H1 (cell line): Measurements from ENCODE around the gene ABCA5. TPM values are rescaled to one million over a fixed set of nuclear protein-coding genes. Genes with fewer than 3 reads are reported as not detected.

ENCODE experiments used
- CTCF ChIA-PET: fragments of 300-600 bp; sonication (Branson Sonifier 250); formaldehyde crosslinking; loops from one replicate; lab custom pipeline; 2021; ENCODE audit not compliant: partially characterized antibody; lab: Charles Lee
- POLR2A ChIA-PET: fragments of 300-600 bp; sonication (Branson Sonifier 250); formaldehyde crosslinking; loops from one replicate; lab custom pipeline; 2021; ENCODE audit warnings: inconsistent platforms; ENCODE audit not compliant: partially characterized antibody; lab: Charles Lee
- DNase-seq, 2 experiments: peaks; one replicate each; pipeline versions ENCODE4 v3.0.0 to v3.0.0-alpha.2; 2010 to 2022; ENCODE audit warnings: low spot score in 2 of 2, low read depth in 1 of 2, mixed read lengths in 1 of 2
- FAIRE-seq: peaks from 2 replicates; lab custom pipeline; 2011; peaks lifted over from hg19 to GRCh38; lab: Jason Lieb, UNC
- H2AFZ ChIP-seq: 2 replicates; pipeline ENCODE4 v1.8.1; 2012; ENCODE audit warnings: low read length, inconsistent platforms
- H2AK5ac ChIP-seq: 2 replicates; pipeline ENCODE4 v1.6.1; 2013; ENCODE audit warnings: low read depth, low read length
- H2BK120ac ChIP-seq: replicated peaks from 2 replicates; pipeline ENCODE3; 2013; ENCODE audit warnings: low read depth, low read length, inconsistent platforms
- H2BK12ac ChIP-seq: 2 replicates; pipeline ENCODE4 v1.6.1; 2013; ENCODE audit warnings: low read depth, low read length
- H2BK15ac ChIP-seq: 2 replicates; pipeline ENCODE4 v1.6.1; 2013; ENCODE audit warnings: low read length
- H2BK20ac ChIP-seq: 2 replicates; pipeline ENCODE4 v1.6.1; 2013; ENCODE audit warnings: low read length
- H2BK5ac ChIP-seq: 2 replicates; pipeline ENCODE4 v1.6.1; 2013; ENCODE audit warnings: low read depth, low read length
- H3K14ac ChIP-seq: 2 replicates; pipeline ENCODE4 v1.6.1; 2013; ENCODE audit warnings: inconsistent platforms; ENCODE audit not compliant: insufficient read length
- H3K18ac ChIP-seq: 2 replicates; pipeline ENCODE4 v1.6.1; 2013; ENCODE audit warnings: low read length; ENCODE audit errors: extremely low read depth
- H3K23ac ChIP-seq: 2 replicates; pipeline ENCODE4 v1.6.1; 2013; ENCODE audit warnings: inconsistent platforms; ENCODE audit not compliant: insufficient read length
- H3K23me2 ChIP-seq: 2 replicates; pipeline ENCODE4 v1.6.1; 2013; ENCODE audit warnings: low read depth, low read length
- H3K27ac ChIP-seq: 2 replicates; pipeline ENCODE4 v1.6.1; 2011; ENCODE audit warnings: low read depth, low read length, inconsistent platforms
- H3K27me3 ChIP-seq, 4 experiments: replicated peaks in 1 of 4; 1 replicate in 1 of 4; 2 replicates in 3 of 4; pipeline versions ENCODE4 v1.6.1 to v1.8.1; 2011 to 2013; ENCODE audit warnings: low read length in 3 of 4, mild to moderate bottlenecking in 3 of 4, inconsistent platforms in 2 of 4, mixed read lengths in 2 of 4, moderate library complexity in 1 of 4; ENCODE audit not compliant: control insufficient read depth in 3 of 4, insufficient read depth in 3 of 4; ENCODE audit errors: extremely low read depth in 1 of 4
- H3K36me3 ChIP-seq, 4 experiments: 2 replicates each; pipeline versions ENCODE4 v1.6.1 to v1.8.1; 2011 to 2013; ENCODE audit warnings: mild to moderate bottlenecking in 4 of 4, low read length in 3 of 4, moderate library complexity in 2 of 4, control low read depth in 1 of 4, inconsistent platforms in 1 of 4; ENCODE audit not compliant: insufficient read depth in 4 of 4, control insufficient read depth in 2 of 4
- H3K4ac ChIP-seq: replicated peaks from 2 replicates; pipeline ENCODE3; 2013; ENCODE audit warnings: low read length, low read depth, mixed read lengths, inconsistent platforms; ENCODE audit not compliant: insufficient read length
- H3K4me1 ChIP-seq, 4 experiments: replicated peaks in 1 of 4; 1 replicate in 1 of 4; 2 replicates in 3 of 4; pipeline versions ENCODE4 v1.6.1 to v1.8.1; 2011 to 2013; ENCODE audit warnings: low read length in 3 of 4, inconsistent platforms in 2 of 4, mixed read lengths in 1 of 4; ENCODE audit not compliant: insufficient read depth in 4 of 4, control insufficient read depth in 3 of 4
- H3K4me2 ChIP-seq, 2 experiments: 2 replicates each; pipeline versions ENCODE4 v1.6.1 to v1.8.1; 2011 to 2013; ENCODE audit warnings: low read depth in 2 of 2, low read length in 2 of 2, control low read depth in 1 of 2, inconsistent platforms in 1 of 2, mild to moderate bottlenecking in 1 of 2; ENCODE audit not compliant: insufficient read depth in 1 of 2
- H3K4me3 ChIP-seq, 4 experiments: fragments of 200-600, 300-600 bp in 1 of 4; sonication (generic), shearing (Covaris generic), sonication (Bioruptor Twin) in 1 of 4; 2 replicates each; pipeline versions ENCODE4 v1.5.1 to v1.8.1; 2011 to 2016; ENCODE audit warnings: low read length in 4 of 4, low read depth in 3 of 4, control low read depth in 2 of 4, inconsistent platforms in 2 of 4, mild to moderate bottlenecking in 2 of 4, mixed read lengths in 1 of 4, moderate library complexity in 1 of 4; ENCODE audit not compliant: insufficient read depth in 2 of 4; ENCODE audit errors: extremely low read depth in 1 of 4
- H3K56ac ChIP-seq: replicated peaks from 2 replicates; pipeline ENCODE3; 2013; ENCODE audit warnings: low read depth, mild to moderate bottlenecking, mixed read lengths, low read length, inconsistent platforms; ENCODE audit not compliant: insufficient read length
- H3K79me1 ChIP-seq: 2 replicates; pipeline ENCODE4 v1.6.1; 2013; ENCODE audit warnings: low read depth, low read length, control low read depth
- H3K79me2 ChIP-seq, 2 experiments: 2 replicates each; pipeline versions ENCODE4 v1.6.1 to v1.8.1; 2012 to 2013; ENCODE audit warnings: low read length in 2 of 2, mild to moderate bottlenecking in 2 of 2, inconsistent platforms in 1 of 2; ENCODE audit not compliant: insufficient read depth in 2 of 2, control insufficient read depth in 1 of 2
- H3K9ac ChIP-seq, 4 experiments: replicated peaks in 1 of 4; 1 replicate in 1 of 4; 2 replicates in 3 of 4; pipeline versions ENCODE4 v1.6.1 to v1.8.1; 2011 to 2013; ENCODE audit warnings: low read depth in 3 of 4, low read length in 3 of 4, control low read depth in 2 of 4, mild to moderate bottlenecking in 2 of 4, moderate library complexity in 2 of 4, inconsistent platforms in 1 of 4; ENCODE audit errors: extremely low read depth in 1 of 4
- H3K9me3 ChIP-seq, 2 experiments: 2 replicates each; pipeline versions ENCODE4 v1.6.1 to v1.8.1; 2012 to 2013; ENCODE audit warnings: mild to moderate bottlenecking in 2 of 2, moderate library complexity in 2 of 2, control low read depth in 1 of 2, inconsistent platforms in 1 of 2, low read depth in 1 of 2, low read length in 1 of 2, mixed read lengths in 1 of 2; ENCODE audit not compliant: insufficient read depth in 2 of 2
- H4K20me1 ChIP-seq, 2 experiments: replicated peaks in 1 of 2; 2 replicates each; pipeline versions ENCODE3 to v1.8.1; 2011 to 2013; ENCODE audit warnings: inconsistent platforms in 2 of 2, low read length in 2 of 2, mild to moderate bottlenecking in 1 of 2; ENCODE audit not compliant: insufficient read depth in 2 of 2, control insufficient read depth in 1 of 2
- H4K5ac ChIP-seq: 2 replicates; pipeline ENCODE4 v1.6.1; 2013; ENCODE audit warnings: low read length, low read depth, mixed read lengths, inconsistent platforms; ENCODE audit not compliant: insufficient read length
- H4K8ac ChIP-seq: 2 replicates; pipeline ENCODE4 v1.8.0; 2013; ENCODE audit warnings: mild to moderate bottlenecking, moderate library complexity, low read length, inconsistent platforms; ENCODE audit not compliant: insufficient read depth; ENCODE audit errors: extremely low read depth
- H4K91ac ChIP-seq: replicated peaks from 2 replicates; pipeline ENCODE3; 2013; ENCODE audit warnings: low read length, mixed read lengths, inconsistent platforms; ENCODE audit not compliant: insufficient read length
- CREB1 ChIP-seq: IDR thresholded peaks from 2 replicates; pipeline ENCODE4 v1.6.1; 2012; ENCODE audit warnings: inconsistent platforms
- JUN ChIP-seq: IDR thresholded peaks from 2 replicates; pipeline ENCODE4 v1.6.1; 2011; ENCODE audit warnings: low read depth, mild to moderate bottlenecking, improper control_type of control experiment, low read length
- KDM4A ChIP-seq: IDR thresholded peaks from one replicate; pipeline ENCODE4 v1.7.1; 2012; ENCODE audit warnings: low read depth, mild to moderate bottlenecking, moderate library complexity, low read length, inconsistent platforms; ENCODE audit not compliant: severe bottlenecking
- SIN3A ChIP-seq, 2 experiments: IDR thresholded peaks in 1 of 2; conservative IDR thresholded peaks in 1 of 2; 2 replicates each; pipeline ENCODE4 v1.6.1; 2011 to 2012; ENCODE audit warnings: low read length in 2 of 2, improper control_type of control experiment in 1 of 2, low read depth in 1 of 2, mild to moderate bottlenecking in 1 of 2
- SP1 ChIP-seq: IDR thresholded peaks from 2 replicates; pipeline ENCODE4 v1.6.1; 2011; ENCODE audit warnings: low read depth, low read length
- TEAD4 ChIP-seq: IDR thresholded peaks from 2 replicates; pipeline ENCODE4 v1.6.1; 2012; ENCODE audit warnings: low read depth, low read length, inconsistent platforms, mixed read lengths
- WGBS, 2 experiments: shearing (Covaris generic) in 1 of 2; methylation state at CpG; one replicate each; pipeline versions ENCODE4 v1.1.6 to v1.1.7; 2013 to 2015; ENCODE audit warnings: low lambda C conversion rate in 2 of 2, mixed read lengths in 2 of 2, inconsistent platforms in 1 of 2, low coverage in 1 of 2, missing lambda C conversion rate in 1 of 2; ENCODE audit not compliant: insufficient replicate concordance in 2 of 2, insufficient coverage in 1 of 2, insufficient read length in 1 of 2; ENCODE audit errors: extremely low coverage in 1 of 2, missing lambda C conversion rate in 1 of 2; 5-methylcytosine and 5-hydroxymethylcytosine counted together
- polyA plus RNA-seq, 7 experiments: library from polyadenylated mRNA; depleted of rRNA in 3 of 7; stranded (reverse) in 5 of 7; unstranded in 2 of 7; fragments of >200 nt in 5 of 7; fragments of 200-250 nt in 2 of 7; gene quantifications; 1 replicate in 5 of 7; 2 replicates in 1 of 7; 4 replicates in 1 of 7; pipeline versions ENCODE4 v1.2.1 to v1.2.3, GENCODE V29; 2011 to 2013; ENCODE audit warnings: missing spikeins in 2 of 7, mixed read lengths in 2 of 7
- total RNA-seq: library from RNA; stranded (reverse); fragmentation: NEBNext Ultra II Directional; extraction: Animal tissue kit (Norgen Biotek cat#: 25700); gene quantifications from 2 replicates; pipeline ENCODE4 v1.2.1, GENCODE V29; 2021
- TF ChIP-seq, protein P1 (sequence below), 3 experiments: IDR thresholded peaks; 1 replicate in 2 of 3; 2 replicates in 1 of 3; pipeline versions ENCODE4 v1.5.1 to v1.6.1; 2011; ENCODE audit warnings: low read length in 3 of 3, mild to moderate bottlenecking in 3 of 3, inconsistent platforms in 2 of 3, low read depth in 1 of 3, moderate library complexity in 1 of 3; ENCODE audit not compliant: insufficient read depth in 1 of 3; ENCODE audit errors: control extremely low read depth in 1 of 3

ABCA5 gene
- total and polyA plus RNA-seq, 2 of the 8 experiments (the other 6 are each of a cell fraction or from before 2014, with no cell fraction given): 1.3 to 4.1 TPM

- no peaks in the 10 kb centered on the region for H3K36me3 ChIP-seq
- peaks cover 0 to 6% (median 5%) of the 10 kb centered on the region in 4 experiments; a peak in 5 of 7 replicates for H3K4me1 ChIP-seq
- H4K20me1 ChIP-seq: no peaks in the 10 kb centered on the region
- H4K8ac ChIP-seq: no peak overlapping the region
- no peak overlapping the region for H3K14ac ChIP-seq
- no peak overlapping the region for H4K5ac ChIP-seq
- no peak overlapping the region for H2BK20ac ChIP-seq
- WGBS, 2 experiments: 88% methylated on average over 1 of the region's 1 CpG; no CpG with 5 or more reads in 1 of the 2 experiments
- no peaks in the 10 kb centered on the region for H3K79me2 ChIP-seq
- H3K4ac ChIP-seq: no peak overlapping the region
- no peaks in the 10 kb centered on the region for H3K79me1 ChIP-seq
- H2BK15ac ChIP-seq: no peak overlapping the region
- H2BK5ac ChIP-seq: no peak overlapping the region
- H3K23me2 ChIP-seq: peaks cover 11% of the 10 kb centered on the region
- H2AK5ac ChIP-seq: no peak overlapping the region
- no peak for DNase-seq
- H2AFZ ChIP-seq: no peak overlapping the region
- no peak overlapping the region for H3K23ac ChIP-seq
- H3K27ac ChIP-seq: no peak overlapping the region
- H3K9me3 ChIP-seq: peaks cover 2 to 4% of the 10 kb centered on the region in 2 experiments; a peak in 3 of 4 replicates
- H3K56ac ChIP-seq: no peak overlapping the region
- H2BK12ac ChIP-seq: no peak overlapping the region
- no peak overlapping the region for H2BK120ac ChIP-seq
- CTCF ChIA-PET: interaction anchor here (1.3 kb wide), 1 partner anchor 12 kb away, joined by 4 read pairs; no protein-coding TSS in a partner anchor
- H3K4me3 ChIP-seq: no peak overlapping the region
- no peak for FAIRE-seq
- H3K18ac ChIP-seq: no peak overlapping the region
- H4K91ac ChIP-seq: no peak overlapping the region
- H3K4me2 ChIP-seq: no peak overlapping the region
- no peak for TF ChIP-seq TEAD4
- TF ChIP-seq JUN: no peak
- TF ChIP-seq SP1: no peak
- TF ChIP-seq SIN3A (conservative IDR thresholded peaks at IDR 0.05 in 1 of 2, IDR thresholded peaks at IDR 0.05 in 1 of 2; ENCODE audit: low read depth in 1 of 2, low read length in 2 of 2): no peak
- TF ChIP-seq CREB1: no peak
- TF ChIP-seq, protein P1, sequence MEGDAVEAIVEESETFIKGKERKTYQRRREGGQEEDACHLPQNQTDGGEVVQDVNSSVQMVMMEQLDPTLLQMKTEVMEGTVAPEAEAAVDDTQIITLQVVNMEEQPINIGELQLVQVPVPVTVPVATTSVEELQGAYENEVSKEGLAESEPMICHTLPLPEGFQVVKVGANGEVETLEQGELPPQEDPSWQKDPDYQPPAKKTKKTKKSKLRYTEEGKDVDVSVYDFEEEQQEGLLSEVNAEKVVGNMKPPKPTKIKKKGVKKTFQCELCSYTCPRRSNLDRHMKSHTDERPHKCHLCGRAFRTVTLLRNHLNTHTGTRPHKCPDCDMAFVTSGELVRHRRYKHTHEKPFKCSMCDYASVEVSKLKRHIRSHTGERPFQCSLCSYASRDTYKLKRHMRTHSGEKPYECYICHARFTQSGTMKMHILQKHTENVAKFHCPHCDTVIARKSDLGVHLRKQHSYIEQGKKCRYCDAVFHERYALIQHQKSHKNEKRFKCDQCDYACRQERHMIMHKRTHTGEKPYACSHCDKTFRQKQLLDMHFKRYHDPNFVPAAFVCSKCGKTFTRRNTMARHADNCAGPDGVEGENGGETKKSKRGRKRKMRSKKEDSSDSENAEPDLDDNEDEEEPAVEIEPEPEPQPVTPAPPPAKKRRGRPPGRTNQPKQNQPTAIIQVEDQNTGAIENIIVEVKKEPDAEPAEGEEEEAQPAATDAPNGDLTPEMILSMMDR (IDR thresholded peaks at IDR 0.05; ENCODE audit: control extremely low read depth in 1 of 3, insufficient read depth in 1 of 3, low read depth in 1 of 3, low read length in 3 of 3): no peak
- no peak for TF ChIP-seq KDM4A
- H3K9ac ChIP-seq: no peak overlapping the region
- POLR2A ChIA-PET: interaction anchor here (1.1 kb wide), 1 partner anchor 127 kb away, joined by 3 read pairs; no protein-coding TSS in a partner anchor
- H3K27me3 ChIP-seq: peaks cover 0 to 15% (median 10%) of the 10 kb centered on the region in 4 experiments; a peak in 5 of 7 replicates
Observed at GRCh38 chr17:69323806-69324205, 3.1 kb downstream of the ABCA5 start.
